SKM-1 (cell line): ENCODE data around the gene RPRD1B.

Source experiments
- DNase-seq: peaks from one replicate; lab custom pipeline; 2025; ENCODE audit not compliant: unreplicated experiment; lab: John Stamatoyannopoulos, UW

Gene RPRD1B

DNA sequence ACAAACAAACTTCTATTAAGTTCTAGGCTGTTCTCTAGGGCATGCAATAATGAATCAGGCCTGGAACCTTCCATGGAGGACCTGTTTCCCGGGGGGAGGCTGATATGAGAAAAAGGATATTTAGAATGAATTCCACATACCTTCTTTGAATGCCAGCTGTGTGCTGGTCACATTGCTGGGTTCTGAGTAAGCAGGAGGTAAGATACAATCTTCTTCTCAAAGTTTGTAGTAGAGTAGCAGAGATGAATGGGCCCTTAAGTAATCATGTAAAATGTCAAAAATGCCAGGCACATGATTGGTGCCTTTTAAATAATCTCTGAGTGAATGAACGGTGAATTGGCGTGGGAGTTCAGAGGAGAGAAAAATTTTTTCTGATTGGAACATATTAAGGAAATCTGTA lies 84.1 kb downstream of the RPRD1B start:
- DNase-seq: no peak

DNA sequence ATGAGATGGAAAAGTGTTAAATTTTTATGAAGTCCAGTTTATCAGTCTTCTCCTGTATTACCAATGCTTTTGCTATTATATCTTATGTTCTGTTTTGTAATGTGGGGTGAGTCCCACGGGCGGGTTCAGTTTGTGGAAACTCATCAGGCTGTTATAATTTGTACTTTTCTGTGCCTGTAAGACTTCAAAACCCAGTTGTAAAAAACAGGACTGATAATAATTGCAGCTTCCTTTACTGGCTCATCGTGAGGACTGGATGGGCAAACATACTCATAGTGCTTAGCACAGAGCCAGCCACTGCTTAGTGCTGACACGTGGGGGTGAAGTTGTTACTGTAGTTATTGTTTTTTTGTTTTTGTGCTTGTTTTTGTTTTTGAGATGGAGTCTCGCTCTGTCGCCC lies 85.9 kb downstream of the RPRD1B start:
- DNase-seq: no peak

DNA sequence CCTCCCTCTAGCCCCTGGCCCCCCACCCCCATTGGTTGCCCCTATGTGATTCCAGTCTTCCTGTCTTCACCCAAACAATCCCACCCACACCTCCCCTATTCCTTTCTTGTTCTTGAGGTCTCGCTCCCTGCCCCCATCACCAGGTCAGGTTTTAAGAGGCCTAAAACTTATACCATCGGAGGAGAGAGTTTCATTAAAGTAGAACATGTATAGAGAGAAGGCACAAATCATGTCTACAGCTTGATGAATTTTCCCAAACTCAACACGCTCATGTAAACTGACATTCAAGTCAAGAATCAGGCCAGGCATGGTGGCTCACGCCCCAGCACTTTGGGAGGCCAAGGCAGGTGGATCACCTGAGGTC lies 87.1 kb downstream of the RPRD1B start:
- no peak for DNase-seq

DNA sequence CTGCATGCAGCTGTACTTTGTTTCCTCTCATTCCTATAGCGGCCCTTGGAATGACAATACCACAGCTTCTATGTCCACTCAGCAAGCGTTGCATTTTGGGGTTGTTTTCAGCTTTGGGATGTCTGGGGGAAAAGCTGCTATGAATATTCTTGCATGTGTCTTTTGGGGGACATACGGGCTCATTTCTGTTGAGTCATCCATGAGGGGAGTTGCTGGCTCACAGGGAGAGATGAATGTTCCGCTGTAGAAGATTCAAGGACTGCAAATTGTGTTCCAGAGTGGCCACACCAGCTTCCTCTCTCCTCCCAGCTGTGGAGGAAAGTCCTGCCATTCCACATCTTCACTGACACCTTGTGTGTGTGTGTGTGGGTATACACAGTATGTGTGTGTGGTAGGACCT lies 88.2 kb downstream of the RPRD1B start:
- DNase-seq: no peak

DNA sequence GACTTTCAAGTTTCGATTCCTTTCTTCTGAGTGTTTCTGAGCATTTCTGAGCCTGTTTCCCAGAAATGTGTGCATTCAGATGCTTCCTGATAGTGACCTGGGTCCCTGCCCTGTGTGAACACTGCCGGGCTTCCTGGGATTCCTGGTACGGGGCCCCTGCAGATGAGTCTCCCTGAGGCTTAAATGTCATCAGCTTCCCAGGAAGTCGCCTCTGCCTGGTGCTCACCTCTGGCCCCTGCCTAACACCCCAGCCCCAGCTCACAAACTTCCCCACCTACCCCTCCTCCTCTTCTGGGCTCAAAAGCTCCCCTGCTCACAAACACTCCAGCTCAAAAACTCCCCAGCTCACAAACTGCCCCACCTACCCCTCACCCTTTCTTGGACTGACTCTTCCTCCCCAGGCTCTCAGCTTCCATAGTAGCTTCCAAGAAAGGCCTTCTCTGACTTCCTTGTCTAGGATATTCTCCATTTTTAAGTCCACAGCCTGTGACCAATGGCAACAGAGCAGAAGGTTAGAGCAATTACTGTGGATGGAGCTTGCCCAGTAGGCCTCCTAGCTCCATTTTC lies 89.6 kb downstream of the RPRD1B start:
- no peak for DNase-seq

DNA sequence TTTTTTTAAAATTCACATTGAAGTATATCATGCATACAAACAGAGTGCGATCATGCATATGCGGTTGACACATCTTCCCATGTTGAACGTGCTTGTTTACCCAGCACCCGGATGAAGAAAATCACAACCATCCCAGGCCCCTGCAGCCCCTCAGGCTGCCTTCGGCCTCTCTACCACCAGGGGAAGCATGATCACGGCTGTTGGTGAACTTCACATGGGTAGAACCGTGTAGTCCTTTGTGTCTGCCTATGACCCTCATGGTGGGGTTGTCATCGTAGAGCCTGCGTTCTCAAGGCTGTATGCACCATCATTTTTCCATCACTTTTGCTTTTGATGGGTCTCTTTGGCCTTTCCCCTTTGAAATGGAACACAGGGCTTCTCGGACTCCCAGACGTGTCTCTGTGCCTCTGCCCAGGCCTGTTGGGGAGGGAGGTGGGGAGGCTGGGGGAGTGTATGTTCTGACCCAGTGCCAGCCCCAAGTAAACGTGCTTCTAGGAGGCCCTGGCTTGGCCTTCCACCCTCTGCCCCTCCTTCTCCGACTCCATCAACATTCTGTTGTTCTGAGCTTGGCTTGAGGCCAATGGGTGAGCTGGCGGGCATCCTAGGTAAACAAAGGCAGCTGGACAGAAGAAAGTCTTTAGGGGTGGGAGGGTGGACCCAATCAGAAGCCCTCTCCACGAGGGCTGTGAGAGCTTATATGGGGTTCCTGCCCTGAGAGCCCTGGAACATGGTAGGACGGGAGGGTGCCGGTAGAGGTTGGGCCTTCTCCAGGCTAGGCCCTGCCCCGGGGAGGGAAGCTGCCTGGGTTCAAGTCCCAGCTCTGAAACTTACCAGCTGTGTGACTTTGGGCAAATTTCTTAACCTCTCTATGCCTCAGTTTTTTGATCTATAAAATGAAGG lies 91.9 kb downstream of the RPRD1B start:
- DNase-seq: no peak

DNA sequence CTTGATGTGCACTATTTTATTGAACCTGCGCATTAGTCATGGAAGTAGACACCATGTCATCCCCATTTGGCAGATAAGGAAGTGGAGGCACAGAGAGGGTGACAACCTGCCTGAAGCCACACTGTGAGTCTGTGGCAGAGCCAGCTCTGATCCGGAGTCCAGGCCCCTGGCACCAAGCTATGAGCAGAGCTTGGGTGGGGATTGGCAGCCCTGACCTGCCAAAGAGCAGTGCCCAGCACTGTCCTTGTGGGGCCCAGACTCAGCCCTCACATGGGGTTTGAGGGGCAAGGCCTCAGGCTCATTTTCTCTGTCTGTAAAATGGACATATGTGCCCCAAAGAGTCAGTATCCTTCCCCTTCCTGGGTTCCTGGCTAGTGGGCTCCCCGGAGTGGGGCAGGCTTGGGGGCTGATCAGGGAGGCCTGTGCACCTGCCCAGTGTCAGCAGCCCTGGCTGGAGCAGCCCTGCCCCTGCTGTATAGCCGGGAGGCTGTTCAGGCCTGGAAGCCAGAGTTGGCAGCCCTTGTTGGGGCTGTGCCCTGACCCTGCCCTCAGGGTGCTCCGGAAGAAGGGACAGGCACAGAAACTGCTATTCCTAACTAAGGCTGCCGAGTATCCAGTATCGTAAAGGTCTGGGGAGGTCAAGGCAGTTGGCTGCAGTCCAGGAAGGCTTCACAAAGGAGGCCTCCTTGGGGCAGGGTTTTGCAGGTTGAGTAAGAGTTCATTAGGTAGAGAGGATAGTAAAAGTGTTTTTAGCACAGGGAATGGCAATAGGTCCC lies 92.8 kb downstream of the RPRD1B start:
- no peak for DNase-seq

DNA sequence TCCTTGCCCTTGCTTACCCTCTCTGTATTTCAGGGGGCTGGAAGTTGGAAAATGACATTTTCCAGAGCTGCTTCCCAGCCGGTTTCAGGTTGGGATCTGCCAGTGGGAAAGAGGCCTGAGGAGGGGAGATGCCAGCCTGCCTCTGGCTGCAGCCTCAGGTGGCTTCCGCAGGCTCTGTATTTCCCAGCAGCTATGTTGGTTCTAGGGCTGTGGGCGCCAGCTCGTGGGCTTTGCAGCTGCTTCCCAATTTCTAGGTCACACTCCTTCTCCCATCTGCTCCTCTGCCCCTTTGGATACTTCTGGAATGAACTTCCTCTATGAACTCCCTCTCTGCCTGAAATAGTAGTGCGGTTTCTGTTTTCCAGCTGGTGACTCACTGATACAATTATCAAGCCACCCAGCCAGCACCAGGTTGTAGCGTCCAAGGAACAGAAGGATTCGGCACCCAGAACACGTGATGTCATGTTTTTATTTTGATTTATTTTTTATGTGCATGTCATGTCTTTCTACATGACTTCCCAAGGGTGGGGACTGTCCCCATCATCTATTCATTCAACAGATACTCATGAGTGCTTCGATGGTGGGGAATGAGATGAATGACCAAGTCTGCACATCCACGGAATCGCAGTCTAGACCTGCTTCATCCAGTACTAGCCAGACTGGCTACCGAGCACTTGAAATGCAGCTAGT lies 93.5 kb downstream of the RPRD1B start:
- no peak for DNase-seq

DNA sequence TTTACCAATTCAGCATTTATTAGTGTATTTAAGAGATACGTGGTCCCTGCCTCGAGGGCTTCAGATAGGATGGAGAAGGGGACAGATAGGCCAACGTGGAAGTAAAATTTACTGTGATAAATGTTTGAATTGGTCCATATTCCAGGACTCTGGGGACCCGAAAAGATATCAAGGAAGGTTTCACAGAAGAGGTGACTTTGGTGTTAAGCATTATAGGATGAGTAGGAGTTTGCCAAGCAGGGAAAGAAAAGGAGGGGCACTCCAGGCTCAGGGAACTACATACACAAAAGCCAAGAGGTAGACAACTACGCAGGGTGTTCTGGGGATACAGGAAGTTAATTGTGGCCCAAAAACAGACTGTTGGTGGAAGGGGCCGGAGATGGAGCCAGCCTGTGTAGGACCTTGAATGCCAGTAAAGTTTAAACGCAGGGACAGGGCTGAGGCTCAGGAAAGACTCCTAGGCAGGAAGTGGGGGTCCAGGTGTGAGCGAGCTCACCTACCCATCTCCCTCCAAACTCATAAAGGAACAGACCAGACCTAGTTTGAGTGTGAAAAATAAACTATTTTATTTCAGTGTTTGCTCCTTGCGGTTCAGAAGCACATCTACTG lies 94.5 kb downstream of the RPRD1B start:
- no peak for DNase-seq

DNA sequence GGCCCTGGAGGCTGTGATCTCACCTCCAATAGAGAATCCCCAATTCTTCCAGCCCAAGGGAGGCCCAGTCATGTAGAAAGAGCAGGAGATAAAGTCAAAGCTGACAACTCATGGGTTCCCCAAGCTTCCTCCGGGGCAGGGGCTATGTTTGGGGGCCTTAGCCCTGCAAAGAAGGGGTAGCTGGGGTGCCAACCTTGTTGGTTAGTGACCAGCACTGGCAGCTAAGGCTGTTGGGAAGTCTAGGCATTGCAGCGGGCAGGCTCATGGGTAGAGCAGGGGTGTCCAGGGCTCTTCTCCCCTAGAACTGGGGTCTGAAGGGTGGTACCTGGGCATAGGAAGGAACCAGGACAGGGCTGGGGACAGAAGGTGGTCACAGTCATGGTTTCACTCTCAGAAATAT lies 95.1 kb downstream of the RPRD1B start:
- DNase-seq: no peak

DNA sequence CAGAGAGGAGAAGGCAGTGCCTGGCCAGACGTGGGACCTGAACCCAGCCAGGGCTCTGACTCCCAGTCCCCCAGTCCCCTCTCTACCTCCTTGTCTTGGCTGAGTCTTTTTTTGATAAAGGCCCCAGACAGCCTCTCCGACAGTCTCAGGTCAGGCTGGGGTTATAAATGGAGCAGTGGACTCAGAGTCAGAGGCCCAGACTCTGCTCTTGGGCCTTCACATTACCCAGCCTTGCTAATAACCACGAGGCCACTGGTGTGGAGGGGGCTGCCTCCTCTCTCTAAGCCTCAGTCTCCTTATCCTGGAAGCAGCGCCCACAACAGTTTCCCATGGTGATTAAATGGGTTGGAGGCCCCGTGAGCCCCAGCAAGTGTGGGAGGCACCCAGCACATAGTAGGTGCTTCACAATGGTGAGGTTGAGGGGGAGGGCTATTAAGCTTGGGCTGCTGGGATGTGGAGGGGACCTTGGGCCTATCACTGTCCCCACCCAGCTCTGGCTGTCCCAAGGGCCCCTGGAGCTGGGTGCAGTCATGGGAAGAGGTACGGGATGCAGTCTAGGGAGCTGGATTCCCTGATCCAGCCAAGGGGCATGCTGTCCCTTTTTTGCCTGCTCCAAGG lies 95.8 kb downstream of the RPRD1B start:
- no peak for DNase-seq

DNA sequence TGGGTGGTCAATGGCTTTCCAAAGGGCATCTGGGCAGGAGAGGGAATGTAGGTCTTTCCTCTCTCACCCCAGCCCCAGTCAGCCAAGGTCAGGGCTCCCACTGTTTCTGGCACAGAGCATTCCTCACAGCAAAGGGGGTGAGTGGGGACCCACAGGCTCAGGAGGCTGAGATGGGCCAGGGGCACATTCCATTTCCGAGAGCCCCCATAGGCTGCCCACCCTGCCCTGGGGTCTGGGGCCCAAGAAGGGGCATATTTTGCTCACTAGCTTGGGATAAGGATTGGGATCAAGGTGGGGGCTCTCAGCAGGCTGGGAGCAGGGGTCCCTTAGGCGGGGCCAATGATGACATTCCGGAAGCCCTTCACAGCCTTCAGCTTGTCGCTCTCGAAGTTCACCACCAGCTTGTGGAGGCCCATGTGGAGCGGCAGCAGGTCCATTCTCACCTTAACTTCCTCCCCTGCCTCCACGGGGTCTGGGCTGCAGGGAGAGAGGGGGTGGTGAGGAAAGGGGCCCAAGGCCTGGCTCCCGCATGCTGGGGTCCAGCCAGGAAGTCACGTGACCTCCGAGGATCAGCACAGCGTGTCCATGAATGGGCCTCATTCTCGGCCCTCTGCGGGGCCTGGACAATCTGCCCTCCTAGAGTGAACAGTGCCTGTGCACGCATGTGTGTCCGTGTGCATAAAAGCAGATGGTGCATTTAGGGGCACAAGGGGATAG lies 96.5 kb downstream of the RPRD1B start:
- no peak for DNase-seq

DNA sequence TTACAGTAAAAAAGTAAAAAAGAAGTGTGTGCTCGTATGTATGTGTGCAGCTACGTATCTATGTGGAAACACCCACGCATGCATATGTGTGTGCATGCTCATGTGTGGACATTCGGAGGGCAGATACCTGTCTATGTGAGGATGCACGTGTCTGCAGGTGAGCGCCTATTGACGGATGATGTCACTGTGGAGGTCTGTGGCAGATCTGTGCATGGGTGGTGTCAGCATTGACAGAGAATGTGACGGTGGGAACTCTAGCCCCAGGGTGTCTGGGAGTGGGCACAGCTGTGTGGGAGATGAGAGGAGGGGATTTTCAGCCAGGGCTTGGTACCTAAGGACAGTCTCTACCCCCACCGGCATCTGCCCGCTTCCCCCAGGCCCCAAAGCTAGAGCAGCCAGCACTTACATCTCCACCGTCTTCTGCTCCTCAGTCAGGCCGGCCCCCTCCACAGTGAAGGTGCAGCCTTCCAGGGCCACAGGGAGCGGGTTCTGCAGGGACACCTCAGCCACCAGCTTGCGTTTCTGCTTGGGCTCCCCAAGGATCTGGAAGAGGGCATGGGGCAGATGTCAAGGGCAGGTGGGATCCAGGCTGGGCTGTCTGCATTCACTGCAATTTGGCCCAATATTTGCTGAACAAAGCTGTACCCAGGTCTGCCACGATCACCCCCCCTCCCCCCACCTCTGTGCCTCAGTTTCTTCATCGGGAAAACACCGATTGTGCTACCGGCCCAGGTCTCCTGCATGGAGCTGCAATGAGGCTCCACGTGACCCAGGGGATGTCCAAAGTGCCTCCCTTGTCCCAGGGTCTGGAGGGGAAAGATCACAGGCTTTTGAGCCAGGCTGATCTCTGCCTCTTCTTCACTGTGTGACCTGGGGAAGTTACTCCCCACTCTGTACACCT lies 97.4 kb downstream of the RPRD1B start:
- no peak for DNase-seq

DNA sequence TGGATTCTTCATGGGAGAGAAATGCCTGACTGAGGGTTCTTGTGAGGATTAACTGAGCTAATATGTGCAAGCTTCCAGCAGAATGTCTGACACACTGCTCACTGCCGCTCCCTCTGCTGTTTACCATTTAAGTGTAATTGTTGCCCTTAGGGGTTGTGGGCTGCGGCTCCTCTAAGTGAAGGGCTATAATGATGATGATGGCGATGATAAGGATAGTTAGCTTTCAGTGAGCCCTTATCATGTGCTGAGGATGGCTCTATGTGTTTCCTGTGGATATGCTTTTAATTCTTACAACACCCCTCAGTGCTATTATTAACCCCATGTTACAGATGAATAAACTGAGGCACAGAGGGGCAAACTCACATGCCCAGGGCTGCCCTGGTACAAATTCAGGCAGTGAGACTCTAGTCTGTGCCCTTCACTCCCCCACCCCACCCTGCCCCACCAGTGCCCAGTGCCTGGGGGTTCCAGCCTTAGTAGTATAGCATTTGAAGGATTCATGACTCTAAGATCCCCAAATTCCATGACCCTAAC lies 98.1 kb downstream of the RPRD1B start:
- DNase-seq: no peak

DNA sequence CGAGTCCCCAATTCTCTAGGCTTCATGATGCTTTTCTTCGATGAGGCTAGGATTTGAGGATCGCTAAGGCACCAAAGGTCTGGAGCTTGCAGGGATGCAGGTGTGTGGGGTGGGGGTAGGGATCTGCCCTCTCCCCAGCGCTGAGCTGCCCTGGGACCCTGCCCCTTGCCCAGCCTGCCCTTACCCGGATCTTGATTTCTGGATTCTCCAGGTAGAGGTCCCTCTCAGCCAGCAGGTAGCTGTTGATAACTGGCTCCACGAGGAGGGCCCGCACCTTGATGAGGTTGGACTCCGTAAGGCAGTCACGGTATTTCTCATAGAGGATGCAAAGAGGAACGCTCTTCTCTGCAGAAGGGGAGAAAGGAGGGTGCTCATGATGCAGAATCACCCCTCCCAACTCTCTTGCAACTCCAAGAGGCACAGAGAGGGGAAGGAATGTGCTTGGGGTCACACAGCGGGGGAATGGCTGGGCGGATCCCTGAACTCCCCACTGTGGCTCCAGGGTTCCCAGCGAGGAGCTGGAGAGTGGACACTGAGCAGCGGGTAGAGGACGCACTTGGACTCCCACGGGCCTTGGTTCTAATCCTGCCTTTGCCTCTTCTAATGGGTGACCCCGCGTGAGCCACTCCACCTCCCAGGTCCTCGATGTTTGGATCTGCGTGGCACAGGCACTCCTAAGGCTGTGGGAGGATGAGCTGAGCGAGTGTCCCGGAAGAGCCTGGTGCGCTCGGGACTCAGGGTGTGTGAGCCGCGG lies 98.8 kb downstream of the RPRD1B start:
- DNase-seq: no peak

DNA sequence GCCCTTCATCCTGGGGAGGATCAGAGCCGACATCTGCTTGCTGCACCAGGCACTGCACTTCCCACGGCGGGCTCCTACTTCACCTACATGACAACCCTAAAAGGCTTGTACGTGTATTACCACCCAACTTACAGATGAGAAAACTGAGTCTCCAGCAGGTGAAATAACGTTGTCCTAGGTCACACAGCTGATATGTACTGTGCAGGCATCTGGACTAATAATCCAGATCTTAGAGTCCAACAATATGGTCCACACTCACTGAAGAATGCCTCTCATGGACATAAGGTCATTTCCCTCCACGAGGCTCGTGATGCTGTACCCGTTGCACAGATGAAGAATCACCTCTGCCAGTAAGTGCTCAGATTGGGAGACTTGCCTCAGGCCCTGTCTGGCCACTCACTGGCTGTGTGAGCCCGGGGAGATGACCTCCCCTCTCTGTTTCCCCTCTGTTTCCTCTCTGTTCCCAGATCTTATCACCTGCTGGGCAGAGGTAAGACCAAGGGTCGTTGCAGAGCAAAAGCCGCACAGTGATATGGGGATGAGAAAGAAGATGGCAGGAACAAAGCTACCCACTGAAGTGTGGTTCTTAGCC lies 99.5 kb downstream of the RPRD1B start:
- DNase-seq: no peak

DNA sequence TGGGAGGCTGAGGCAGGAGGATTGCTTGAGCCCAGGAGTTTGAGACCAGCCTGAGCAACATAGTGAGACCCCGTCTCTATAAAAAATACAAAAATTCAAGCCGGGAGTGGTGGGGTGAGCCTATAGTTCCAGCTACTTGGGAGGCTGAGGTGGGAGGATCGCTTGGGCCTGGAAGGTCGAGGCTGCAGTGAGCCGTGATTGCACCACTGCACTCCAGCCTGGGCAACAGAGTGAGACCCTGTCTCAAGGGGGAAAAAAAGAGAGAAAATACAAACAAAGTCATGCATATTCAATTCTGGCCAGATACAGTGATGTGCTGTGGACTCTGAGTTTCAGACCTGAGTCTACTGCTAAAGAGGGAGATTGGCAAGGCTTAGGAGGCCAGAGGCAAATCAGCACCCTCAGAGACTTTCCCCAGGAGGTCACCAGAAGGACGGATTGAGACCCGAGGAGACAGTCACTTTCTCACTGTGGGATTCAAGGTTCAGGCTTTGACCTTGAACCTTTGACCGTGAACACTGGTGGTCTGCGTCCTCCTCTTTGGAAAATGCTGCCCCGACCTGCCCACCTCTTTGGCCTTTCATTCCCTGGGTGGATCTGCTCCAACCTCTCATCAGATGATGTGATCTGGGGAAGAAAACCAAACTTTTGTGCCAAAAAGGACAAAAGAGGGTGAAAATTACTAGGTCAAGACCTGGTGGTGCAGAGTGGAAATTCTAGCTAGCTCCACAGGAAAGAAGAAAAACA lies 100.3 kb downstream of the RPRD1B start:
- DNase-seq: no peak
